Measurements from ENCODE around the gene MYO9B.
"Not testable (repeated sequence)": the region's sequence is repeated elsewhere in the genome, so short reads cannot be mapped to it uniquely, and the experiment has no call there.

MYO9B gene

GRCh38 chr19:17114414-17114831 lies 38.8 kb downstream of the MYO9B start:
- DNase-seq: no peak

- DNase-seq: no peak
Measured at GRCh38 chr19:17116996-17117702, 41.6 kb downstream of the MYO9B start.

- DNase-seq: no peak
Measured at GRCh38 chr19:17118957-17119356, 43.4 kb downstream of the MYO9B start.

GRCh38 chr19:17121736-17122293 lies 46.2 kb downstream of the MYO9B start:
- no peak for DNase-seq

- no peak for DNase-seq
Measured at GRCh38 chr19:17123041-17123440, 47.5 kb downstream of the MYO9B start.

GRCh38 chr19:17124025-17124424 lies 48.4 kb downstream of the MYO9B start:
- DNase-seq: no peak

- no peak for DNase-seq
Measured at GRCh38 chr19:17125062-17125727, 49.6 kb downstream of the MYO9B start.

GRCh38 chr19:17125728-17126677 lies 50.4 kb downstream of the MYO9B start:
- DNase-seq: peak; percentile 54

- DNase-seq: no peak
Measured at GRCh38 chr19:17127671-17128070, 52.1 kb downstream of the MYO9B start.

GRCh38 chr19:17128403-17128802 lies 52.8 kb downstream of the MYO9B start:
- DNase-seq: no peak

- DNase-seq: no peak
Measured at GRCh38 chr19:17128820-17129219, 53.2 kb downstream of the MYO9B start.

GRCh38 chr19:17129377-17129776 lies 53.8 kb downstream of the MYO9B start:
- no peak for DNase-seq

- DNase-seq: peak; percentile 98
Measured at GRCh38 chr19:17135001-17135853, 59.6 kb downstream of the MYO9B start.

GRCh38 chr19:17136021-17136420 lies 60.4 kb downstream of the MYO9B start:
- no peak for DNase-seq

GRCh38 chr19:17136617-17137016 lies 61.0 kb downstream of the MYO9B start:
- no peak for DNase-seq

GRCh38 chr19:17137417-17137816 lies 61.8 kb downstream of the MYO9B start:
- no peak for DNase-seq

GRCh38 chr19:17138052-17138846 lies 62.7 kb downstream of the MYO9B start:
- not testable (repeated sequence) for DNase-seq

GRCh38 chr19:17138937-17139598 lies 63.5 kb downstream of the MYO9B start:
- DNase-seq: no peak

GRCh38 chr19:17144771-17145170 lies 69.2 kb downstream of the MYO9B start:
- DNase-seq: not testable (repeated sequence)

Data from eye (tissue), 1 donor.